GM19035 (cell line): Measurements from ENCODE around the gene TMEM175.
"Not testable (repeated sequence)": the region's sequence is repeated elsewhere in the genome, so short reads cannot be mapped to it uniquely, and the experiment has no call there.

Experiments
- ATAC-seq: cut with Tn5 transposase; IDR thresholded peaks from one replicate; pipeline ENCODE4 v1.9.1; 2021; ENCODE audit not compliant: unreplicated experiment

TMEM175 gene

DNA sequence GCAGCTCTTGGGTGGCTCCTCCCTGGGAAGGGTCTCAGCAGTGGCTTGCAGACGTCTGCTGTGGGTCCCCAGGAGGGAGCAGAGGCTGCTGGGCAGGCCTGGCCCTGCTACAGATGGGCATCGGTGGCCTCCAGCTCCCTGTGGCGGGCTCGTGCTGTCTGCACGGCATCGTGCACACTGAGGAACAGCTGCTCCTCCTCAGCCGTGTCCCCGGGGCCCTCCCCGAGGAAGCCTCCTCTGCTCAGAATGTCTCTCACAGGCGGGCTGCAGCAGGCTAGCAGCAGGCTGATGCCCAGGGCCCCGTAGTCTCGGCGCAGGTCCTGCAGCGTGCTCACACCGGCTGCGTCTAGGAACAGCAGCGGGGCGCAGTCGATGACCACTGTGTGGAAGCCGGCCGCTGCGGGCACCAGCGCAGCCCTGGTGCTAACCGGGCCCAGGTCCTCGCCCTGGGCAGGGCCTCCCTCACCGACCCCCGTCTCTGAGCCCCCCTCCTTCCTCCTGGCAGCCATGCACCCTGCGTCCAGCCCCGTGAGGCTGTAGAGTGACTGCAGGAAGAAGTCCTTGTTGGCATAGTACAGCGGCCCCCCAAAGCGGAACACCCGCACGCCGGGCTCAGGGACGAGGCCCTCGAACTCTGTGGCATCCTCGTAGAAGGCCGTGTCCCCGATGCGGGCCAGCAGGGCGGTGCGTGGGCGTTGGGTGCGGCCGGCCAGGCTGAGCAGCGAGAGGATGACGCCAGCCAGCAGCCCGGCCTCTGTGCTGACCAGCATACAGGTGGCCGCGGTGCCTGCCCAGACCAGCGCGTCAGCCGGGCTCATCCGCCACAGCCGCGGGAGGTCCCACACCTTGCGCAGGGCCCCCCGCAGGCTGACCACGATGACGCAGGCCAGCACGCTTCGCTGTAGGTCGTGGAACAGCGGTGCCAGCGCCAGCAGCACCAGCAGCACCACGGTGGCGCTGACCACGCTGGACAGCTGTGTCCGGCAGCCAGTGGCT lies 56.8 kb downstream of the TMEM175 start:
- no peak for ATAC-seq

GRCh38 chr4:989722-990471 lies 57.6 kb downstream of the TMEM175 start:
- no peak for ATAC-seq

GRCh38 chr4:990746-991367 lies 58.6 kb downstream of the TMEM175 start:
- no peak for ATAC-seq

DNA sequence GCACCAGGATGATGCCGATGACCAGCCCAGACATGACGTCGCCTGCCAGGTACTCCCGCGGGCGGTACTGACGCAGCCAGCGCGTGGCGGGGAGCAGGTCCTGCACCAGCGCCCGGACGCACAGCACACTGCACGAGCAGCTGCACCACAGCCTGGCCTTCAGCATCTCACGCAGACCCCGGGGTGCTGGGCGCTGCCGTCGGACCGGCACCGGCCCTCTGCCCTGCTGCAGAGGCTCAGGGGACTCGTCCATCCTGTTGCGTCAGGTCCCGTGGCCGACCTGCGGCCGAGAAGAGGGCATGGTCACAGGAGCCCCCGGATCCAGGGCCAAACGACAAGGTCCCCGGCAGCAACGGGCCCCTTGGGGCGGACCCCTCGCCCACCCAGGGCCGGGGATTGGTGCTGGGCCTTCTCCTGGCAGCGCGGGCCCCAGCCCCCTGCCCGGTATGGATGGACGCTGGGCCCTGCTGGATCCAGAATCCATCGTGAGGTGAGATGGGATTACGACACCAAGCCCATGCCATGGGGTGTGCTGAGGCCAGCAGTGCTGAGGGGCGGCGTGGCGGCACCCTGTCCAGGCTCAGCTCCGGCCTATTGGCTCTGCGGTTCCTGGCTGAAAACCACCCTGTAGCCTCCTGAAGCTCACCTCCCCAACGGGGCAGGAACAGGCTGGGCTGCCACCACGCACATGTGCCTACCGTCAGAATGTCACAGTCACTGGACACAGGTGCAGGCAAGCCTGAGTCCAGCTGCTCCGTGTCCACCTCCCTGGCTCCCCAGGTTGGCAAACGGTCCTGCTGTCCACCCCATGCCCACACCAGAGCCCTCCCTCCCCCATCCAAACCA lies 59.4 kb downstream of the TMEM175 start:
- ATAC-seq = no peak

GRCh38 chr4:992297-993110 lies 60.2 kb downstream of the TMEM175 start:
- no peak for ATAC-seq

GRCh38 chr4:993111-994029 lies 61.1 kb downstream of the TMEM175 start, which contains the start of gene SLC26A1:
Gene SLC26A1, minus strand, starts transcription at chr4:993404. Its CDS starts 1,701 bp downstream, at chr4:991703.
- ATAC-seq = no peak

DNA sequence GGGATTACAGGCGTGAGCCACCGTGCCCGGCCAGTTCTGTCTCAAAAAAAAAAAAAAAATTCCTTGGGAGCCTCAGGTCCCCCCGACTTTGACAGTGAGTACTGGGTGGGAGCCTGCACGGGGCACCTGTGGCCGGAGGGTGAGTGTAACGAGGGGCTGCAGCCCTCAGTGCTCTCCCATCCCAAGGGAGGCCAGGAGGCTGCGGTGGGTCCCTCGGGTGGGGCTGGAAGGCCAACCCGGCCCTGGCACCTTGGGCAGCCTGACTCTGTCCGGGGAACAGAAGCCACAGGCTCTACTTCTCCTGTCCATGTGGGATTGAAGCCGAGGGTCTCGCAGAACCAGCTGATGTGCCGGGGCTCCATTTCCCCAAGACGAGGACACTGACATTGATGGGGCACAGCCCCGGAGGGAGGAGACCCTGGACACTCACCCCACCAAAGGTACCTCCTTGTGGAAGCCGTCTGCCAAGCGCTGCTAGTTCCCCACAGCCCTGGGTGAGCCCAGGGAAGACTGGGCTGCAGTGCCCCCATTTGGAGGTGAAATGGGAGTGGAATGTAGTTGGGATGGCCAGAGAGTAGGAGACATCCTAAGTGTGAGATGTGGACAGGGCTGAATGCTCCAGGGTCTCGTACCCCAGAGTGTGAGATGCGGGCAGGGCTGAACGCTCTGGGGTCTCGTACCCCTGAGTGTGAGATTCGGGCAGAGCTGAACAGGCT lies 63.2 kb downstream of the TMEM175 start:
- no peak for ATAC-seq

DNA sequence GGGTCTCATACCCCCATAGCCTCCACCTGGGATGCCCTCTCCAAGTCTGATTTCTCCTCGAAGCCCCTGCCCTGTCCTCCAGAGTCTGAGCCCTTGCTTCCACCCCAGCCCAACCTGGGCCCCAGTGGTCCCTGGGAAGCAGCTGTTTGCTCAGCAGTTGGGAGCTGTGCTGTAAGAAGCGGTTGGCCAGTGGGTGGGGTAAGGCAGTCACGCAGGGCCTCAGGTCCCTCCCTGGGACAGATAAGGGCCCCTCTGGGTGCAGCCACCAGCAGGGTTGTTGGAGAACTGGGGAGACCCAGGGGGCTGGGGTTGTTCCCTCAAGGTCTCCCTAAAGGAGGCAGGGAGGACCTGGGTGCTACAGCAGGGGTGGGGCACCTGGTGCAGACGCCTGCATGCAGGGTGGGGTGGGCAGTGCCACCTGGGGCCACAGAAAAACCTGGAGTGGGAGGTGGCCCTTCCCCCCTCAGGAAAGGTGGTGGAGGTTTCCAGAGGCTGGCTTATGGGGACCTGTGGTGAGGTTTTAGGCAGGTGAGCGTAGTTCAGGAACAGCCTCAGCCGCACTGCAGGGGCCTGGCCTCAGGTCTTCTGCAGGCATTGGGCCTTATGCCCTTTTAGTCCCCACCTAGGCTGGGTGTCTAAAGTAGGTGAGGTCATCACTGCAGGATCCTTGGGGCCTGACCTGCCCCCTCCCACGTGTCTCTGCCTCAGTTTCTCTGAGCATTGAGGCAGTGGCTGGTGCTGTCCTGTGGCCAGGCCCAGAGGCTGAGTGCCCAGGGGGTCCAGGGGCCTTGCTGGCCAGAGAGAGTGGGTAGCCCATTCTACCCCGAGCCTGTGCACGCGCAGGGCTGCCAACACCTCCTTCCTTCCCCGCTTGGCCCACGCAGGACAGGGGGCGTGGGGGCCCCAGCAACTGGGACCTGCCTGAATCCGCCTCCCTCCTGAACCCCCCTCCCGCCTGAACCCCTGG lies 64.1 kb downstream of the TMEM175 start:
- ATAC-seq = no peak

DNA sequence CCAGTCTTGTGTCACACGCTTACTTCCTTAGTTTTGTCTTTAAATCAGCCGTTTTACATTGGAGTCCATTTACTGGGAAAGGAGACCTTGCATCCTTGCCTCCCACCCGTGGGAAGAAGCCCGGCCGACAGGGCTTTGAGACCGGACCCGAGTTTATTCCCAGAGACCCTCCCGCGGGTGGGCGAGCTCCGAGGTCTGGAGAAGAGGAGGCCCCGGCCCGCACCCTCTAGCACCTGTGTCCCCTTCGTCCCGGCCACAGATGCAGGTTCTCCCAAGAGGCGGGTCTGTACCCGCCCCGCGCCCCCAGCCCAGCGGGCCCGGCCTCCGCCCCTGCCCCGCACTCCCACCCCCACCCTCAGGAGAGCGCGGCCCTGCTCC lies 64.7 kb downstream of the TMEM175 start:
- no peak for ATAC-seq

DNA sequence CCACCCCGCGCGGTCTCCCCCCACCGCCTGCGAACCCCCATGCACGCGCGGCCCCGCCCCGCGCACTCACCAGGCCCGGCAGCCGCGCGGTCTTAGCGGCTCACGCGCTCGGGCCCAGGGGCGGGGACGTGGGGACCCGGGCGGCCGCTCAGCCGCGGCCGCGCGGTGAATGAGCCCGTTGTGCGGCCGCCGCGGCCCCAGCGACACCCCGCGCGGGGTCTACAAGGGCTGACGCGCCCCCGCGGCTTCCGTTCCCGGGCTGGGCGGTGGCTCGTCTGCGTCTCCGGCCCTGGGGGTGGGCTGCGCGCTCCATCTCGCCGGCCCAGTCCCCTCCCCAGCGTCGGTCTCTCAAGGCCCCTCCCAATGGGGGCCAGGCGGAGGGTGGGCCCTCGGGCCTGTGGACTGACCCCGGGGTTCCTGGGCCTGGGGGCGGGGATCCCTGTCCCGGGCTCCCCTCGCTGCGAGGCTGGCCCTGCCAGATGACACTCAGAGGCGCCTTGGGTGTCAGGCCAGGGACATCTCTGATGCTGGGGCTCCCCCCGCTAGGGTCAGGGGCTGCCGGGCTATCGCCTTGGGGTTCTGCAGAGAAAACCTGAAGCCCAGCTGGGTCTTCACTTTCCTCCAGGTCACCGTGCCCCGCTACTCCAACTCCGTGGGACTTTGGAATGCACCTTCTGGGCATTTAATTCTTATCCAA lies 65.3 kb downstream of the TMEM175 start:
- ATAC-seq = no peak

DNA sequence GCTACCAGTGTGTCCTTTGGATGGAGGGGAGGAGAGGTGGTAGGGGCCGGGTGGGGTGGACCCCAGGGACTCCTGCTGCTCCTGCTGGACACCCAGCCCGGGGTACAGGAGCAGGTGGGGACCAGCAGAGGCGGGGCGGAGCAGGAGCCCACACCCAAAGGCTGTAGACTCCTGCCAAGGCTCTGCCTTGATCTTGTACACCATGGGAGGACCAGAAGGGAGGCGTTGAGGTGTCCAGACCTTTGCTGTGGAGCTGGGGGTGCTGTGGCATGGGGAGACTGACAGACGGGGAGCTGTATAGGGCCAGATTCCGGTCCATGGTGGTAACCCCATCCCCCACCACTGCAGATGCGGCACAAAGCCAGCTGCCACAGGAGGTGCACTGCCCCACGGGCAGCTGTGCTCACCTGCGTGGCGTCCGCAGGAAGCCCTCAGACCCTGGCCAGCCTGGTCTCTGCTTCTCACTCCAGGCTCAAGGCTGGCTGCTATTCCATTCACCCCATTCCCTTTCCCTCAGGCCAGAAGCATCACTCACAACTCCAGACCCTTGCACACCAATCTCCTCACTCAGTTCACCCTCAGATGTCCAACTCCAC lies 65.9 kb downstream of the TMEM175 start:
- ATAC-seq = no peak

DNA sequence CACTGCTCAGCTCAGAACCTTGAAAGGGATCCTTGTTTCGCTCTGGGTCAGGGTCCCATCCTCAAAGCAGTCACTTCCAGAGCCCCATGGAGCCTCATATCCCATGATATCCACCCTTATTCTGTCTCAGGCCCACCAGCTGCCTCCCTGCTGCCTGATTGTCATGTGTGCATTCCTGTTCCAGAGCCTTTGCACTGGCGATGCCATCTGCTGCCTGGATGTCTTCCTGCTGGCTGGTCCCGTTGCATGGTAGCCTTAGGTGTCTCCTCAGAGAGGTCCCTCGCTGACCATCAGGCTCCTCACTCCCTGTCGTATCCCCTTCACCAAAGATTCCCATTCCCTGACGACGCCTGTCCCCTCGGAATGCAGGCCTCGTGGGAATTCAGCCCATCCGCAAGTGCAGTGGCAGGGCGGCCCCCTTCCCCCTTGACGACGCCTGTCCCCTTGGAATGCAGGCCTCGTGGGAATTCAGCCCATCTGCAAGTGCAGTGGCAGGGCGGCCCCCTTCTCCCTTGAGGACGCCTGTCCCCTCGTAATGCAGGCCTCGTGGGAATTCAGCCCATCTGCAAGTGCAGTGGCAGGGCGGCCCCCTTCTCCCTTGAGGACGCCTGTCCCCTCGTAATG lies 67.1 kb downstream of the TMEM175 start:
- not testable (repeated sequence) for ATAC-seq

GRCh38 chr4:999882-1000425 lies 67.7 kb downstream of the TMEM175 start:
- no peak for ATAC-seq

GRCh38 chr4:1000686-1001260 lies 68.5 kb downstream of the TMEM175 start:
- ATAC-seq = no peak
